GM13977 (cell line): ENCODE measurements around the gene FOXK1.
"Not testable (repeated sequence)": the region's sequence is repeated elsewhere in the genome, so short reads cannot be mapped to it uniquely, and the experiment has no call there.

Experiments
- DNase-seq: peaks from one replicate; pipeline ENCODE4 v3.0.0; 2012; ENCODE audit warnings: low spot score
- CTCF ChIP-seq: IDR thresholded peaks from 2 replicates; pipeline ENCODE4 v1.5.1; 2012; ENCODE audit warnings: mild to moderate bottlenecking, control low read depth; ENCODE audit not compliant: insufficient read depth; ENCODE audit errors: extremely low read depth, missing control alignments
- in situ Hi-C: fragments of 300-500 bp; cut with MboI; formaldehyde crosslinking; loops from one replicate; pipeline ENCODE4 v1.12.0; 2022; ENCODE audit warnings: low sequenced_read_pairs, low pct_unique_long_range_greater_than_20kb, mixed read lengths, inconsistent platforms; ENCODE audit not compliant: unreplicated experiment

FOXK1 gene

GRCh38 chr7:4683043-4683883, 1.2 kb downstream of the FOXK1 start:
- no peak for TF ChIP-seq CTCF
- in situ Hi-C loops: no loop called here
- no peak for DNase-seq

GRCh38 chr7:4683884-4684565, 1.9 kb downstream of the FOXK1 start:
- no peak for TF ChIP-seq CTCF
- peak; percentile 48 for DNase-seq
- in situ Hi-C loops: no loop called here

- TF ChIP-seq CTCF: no peak
- in situ Hi-C loops: no loop called here
- no peak for DNase-seq
Measured at GRCh38 chr7:4684846-4685245, 2.8 kb downstream of the FOXK1 start.

- DNase-seq, in situ Hi-C loops: not testable (repeated sequence)
Measured at GRCh38 chr7:4685676-4686075, 3.6 kb downstream of the FOXK1 start.

GRCh38 chr7:4687956-4688355, 5.9 kb downstream of the FOXK1 start:
- no peak for DNase-seq
- TF ChIP-seq CTCF: no peak
- in situ Hi-C loops: no loop called here

- in situ Hi-C loops: no loop called here
- TF ChIP-seq CTCF: no peak
- no peak for DNase-seq
Measured at GRCh38 chr7:4689151-4689550, 7.1 kb downstream of the FOXK1 start.

GRCh38 chr7:4689668-4690067, 7.6 kb downstream of the FOXK1 start:
- DNase-seq: no peak
- TF ChIP-seq CTCF: no peak
- in situ Hi-C loops: no loop called here
